ENCODE results near the gene HSPG2.

HSPG2 gene

DNA sequence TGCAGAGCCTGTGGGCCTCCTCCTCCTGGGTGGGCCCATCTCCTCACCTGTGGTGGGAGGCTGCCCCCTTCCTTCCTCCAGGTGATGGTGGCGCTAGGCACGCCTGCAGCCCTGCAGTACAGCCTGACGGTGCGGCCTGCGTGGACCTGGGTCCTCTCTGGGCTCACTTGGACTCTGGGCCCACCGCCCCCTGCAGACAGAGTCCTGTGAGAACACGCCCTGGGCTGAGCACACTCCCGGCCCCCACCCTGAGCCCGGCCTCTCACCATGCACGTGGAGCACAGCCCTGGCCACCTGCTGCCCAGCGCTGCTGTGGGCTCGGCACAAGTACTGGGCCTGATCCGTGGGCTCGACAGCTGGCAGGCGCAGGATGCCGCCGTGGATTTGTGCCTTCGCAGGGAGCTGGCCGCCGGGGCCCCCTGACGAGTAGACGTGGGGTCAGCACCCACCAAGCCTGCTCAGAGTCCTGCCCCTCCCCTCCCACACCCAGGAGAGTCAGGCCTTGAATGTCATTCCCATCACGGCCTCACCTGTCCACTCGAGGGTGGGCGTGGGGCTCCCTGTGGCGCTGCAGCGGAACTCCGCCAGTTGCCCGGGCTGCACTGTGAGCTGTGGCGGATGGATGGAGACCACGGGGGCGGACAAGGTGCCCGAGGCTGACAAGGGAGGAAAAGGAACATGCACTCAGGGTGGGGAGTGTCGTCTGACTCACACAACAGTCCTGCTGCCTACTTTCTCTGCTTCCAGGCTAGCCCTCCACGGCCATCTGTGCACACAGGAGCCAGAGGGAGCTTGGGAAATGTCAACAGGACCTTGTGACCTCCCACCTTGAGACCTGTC lies 81.6 kb downstream of the HSPG2 start:
- no peak for DNase-seq (ENCODE audit: low spot score)
- in situ Hi-C loops (cut with MboI; ENCODE audit: low pct_unique_long_range_greater_than_20kb, low sequenced_read_pairs, unreplicated experiment), result no loop called here
- TF ChIP-seq, protein P1, sequence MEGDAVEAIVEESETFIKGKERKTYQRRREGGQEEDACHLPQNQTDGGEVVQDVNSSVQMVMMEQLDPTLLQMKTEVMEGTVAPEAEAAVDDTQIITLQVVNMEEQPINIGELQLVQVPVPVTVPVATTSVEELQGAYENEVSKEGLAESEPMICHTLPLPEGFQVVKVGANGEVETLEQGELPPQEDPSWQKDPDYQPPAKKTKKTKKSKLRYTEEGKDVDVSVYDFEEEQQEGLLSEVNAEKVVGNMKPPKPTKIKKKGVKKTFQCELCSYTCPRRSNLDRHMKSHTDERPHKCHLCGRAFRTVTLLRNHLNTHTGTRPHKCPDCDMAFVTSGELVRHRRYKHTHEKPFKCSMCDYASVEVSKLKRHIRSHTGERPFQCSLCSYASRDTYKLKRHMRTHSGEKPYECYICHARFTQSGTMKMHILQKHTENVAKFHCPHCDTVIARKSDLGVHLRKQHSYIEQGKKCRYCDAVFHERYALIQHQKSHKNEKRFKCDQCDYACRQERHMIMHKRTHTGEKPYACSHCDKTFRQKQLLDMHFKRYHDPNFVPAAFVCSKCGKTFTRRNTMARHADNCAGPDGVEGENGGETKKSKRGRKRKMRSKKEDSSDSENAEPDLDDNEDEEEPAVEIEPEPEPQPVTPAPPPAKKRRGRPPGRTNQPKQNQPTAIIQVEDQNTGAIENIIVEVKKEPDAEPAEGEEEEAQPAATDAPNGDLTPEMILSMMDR (IDR thresholded peaks at IDR 0.05; ENCODE audit: extremely low read depth, insufficient read depth, missing control alignments), result no peak

DNA sequence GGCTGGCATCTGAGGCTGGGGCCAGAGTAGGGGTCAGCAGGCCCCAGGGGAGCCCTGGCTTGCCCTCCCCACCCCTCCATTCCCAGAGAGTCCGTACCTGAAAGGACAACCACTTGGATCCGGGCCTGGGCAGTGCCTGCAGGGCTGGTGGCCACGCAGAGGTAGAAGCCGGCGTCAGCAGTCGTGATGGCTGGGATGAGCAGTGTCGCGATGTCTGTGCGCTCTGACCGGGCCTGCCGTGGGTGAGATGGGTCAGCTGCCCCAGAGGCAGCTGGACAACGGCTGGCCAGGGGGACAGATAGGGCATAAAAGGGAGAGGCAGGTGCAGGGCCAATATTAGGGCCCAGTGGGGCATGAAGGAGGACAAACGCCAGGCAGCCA lies 82.4 kb downstream of the HSPG2 start:
- in situ Hi-C loops (cut with MboI; ENCODE audit: low pct_unique_long_range_greater_than_20kb, low sequenced_read_pairs, unreplicated experiment), result no loop called here
- no peak for DNase-seq (ENCODE audit: low spot score)
- TF ChIP-seq, protein P1 (IDR thresholded peaks at IDR 0.05; ENCODE audit: extremely low read depth, insufficient read depth, missing control alignments), result no peak

DNA sequence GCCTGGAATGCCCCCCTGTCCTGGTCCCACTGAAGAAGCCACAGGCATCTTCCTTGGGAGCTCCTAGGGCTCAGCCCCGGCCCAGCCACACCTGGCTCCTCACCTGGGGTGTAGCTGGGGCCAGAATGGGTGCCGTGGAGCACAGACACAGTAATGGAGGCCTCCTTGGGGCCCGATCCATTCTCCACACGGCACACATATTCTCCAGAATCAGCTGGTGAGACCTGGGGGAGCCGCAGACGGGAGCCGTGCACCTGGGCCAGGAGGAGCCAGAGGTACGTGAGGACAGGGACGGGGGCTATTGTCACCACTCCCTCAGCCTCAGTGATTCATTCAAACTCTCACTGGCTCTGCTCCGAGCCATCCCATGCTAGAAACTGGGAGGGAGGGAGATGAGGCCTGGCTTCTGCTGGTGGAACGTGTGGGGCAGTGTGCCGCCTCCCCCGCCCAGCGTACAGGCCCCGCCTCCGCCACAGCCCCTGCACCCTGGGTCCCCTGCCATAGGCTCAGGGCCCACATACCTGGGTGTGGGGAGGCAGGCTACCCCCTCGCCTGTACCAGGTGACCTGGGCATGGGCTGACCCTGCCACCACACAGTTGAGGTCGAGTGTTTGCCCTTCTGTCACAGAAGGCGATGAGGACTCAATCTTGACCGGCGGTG lies 82.9 kb downstream of the HSPG2 start:
- DNase-seq (ENCODE audit: low spot score), result no peak
- in situ Hi-C loops (cut with MboI; ENCODE audit: low pct_unique_long_range_greater_than_20kb, low sequenced_read_pairs, unreplicated experiment), result no loop called here
- TF ChIP-seq, protein P1 (IDR thresholded peaks at IDR 0.05; ENCODE audit: extremely low read depth, insufficient read depth, missing control alignments), result no peak

DNA sequence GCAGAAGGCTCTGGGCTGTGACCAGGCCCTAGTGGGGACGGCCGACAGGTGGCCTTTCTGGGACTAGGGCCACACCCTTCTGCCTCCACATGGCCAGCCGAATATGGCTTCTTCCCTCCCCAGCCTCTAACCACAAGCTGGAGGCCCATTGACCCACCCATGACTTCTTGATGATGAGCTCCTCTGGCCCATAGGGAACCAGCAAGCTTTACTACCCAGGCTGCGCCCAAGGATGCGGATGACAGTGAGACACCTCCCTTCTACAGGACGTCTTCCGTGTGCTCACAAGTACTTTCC lies 84.0 kb downstream of the HSPG2 start:
- in situ Hi-C loops (cut with MboI; ENCODE audit: low pct_unique_long_range_greater_than_20kb, low sequenced_read_pairs, unreplicated experiment), result no loop called here

DNA sequence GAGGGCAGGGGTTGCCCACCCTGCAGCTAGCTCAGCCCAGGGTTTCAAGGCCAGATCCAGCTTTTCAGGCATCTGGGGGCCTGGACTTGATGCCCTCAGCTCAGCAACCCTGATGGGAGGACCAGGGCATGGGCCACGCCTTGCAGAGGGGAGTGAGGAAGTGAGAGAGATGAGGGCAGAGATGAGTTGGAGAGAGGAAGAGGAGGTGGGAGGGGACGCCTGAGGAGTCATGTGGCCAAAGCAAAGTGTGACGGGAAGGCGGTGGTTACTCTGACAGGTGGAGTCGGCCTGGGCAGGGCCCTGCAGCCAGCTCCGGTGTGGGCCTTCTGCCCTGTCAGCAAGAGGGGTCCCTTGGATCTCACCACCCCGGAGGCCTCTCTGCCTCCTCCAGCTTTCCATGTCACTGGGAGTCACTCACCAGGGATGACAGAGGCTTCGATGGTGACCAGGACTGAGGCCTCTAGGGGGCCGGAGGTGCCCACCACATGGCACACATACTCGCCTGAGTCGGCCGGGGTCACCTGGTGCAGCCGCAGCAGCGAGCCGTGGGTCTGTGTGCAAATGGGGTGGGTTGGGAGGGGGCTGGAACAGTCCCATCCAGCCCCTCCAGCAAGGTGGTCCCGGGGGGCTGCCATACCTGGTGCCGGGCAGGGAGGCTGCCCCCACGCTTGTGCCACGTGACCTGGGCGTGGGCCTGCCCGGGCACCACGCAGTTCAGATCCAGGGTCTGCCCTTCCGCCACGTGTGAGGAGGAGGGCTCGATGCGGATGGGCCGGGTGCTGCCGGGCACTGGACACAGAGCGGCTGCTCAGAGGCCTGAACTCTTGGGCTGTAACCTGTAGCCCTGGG lies 84.6 kb downstream of the HSPG2 start:
- peak; percentile 71 for DNase-seq (ENCODE audit: low spot score)
- TF ChIP-seq, protein P1 (IDR thresholded peaks at IDR 0.05; ENCODE audit: extremely low read depth, insufficient read depth, missing control alignments), result no peak

More for the DNA sequence above, 84.0 kb downstream of the HSPG2 start:
- DNase-seq (ENCODE audit: low spot score), result no peak
- TF ChIP-seq, protein P1 (IDR thresholded peaks at IDR 0.05; ENCODE audit: extremely low read depth, insufficient read depth, missing control alignments), result no peak

DNA sequence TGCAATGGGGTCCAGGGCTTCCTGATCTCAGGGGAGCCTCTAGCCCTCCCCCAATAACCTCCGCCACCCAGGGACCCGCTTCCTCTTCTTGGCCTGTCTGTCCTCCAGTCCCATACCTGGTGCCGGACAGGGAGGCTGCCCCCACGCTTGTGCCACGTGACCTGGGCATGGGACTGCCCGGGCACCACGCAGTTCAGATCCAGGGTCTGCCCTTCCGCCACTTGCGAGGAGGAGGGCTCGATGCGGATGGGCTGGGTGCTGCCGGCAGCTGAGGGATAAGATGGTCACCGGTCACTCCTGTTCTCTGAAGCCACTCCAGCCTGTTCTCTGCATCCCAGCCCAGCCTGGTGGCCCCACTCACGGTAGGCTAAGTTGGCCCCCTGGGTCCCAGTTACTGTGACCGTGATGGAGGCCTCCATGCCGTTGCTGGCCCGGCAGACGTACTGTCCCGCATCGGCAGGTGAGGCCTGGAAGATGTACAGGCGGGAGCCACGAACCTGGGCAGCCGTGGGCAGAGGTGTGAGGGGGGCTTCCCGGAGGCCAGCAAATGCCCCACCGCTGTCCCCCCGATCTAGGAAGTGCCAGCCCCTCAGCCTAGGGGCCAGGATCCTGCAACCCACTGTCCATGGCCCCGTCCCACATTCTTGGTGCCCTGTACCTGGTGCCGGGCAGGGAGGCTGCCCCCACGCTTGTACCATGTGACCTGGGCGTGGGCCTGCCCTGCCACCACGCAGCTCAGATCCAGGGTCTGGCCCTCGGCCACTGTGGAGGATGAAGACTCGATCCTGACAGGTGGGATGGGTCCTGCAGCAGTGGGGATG lies 85.5 kb downstream of the HSPG2 start:
- TF ChIP-seq, protein P1 (IDR thresholded peaks at IDR 0.05; ENCODE audit: extremely low read depth, insufficient read depth, missing control alignments), result no peak
- DNase-seq (ENCODE audit: low spot score), result no peak
- in situ Hi-C loops (cut with MboI; ENCODE audit: low pct_unique_long_range_greater_than_20kb, low sequenced_read_pairs, unreplicated experiment), result no loop called here

More for the DNA sequence above, 84.6 kb downstream of the HSPG2 start:
- in situ Hi-C loops (cut with MboI; ENCODE audit: low pct_unique_long_range_greater_than_20kb, low sequenced_read_pairs, unreplicated experiment), result no loop called here

Measured in GM13977 (cell line).